Renal pelvis (tissue), 4 donors: ENCODE measurements around the gene MAP4K2. TPM values are rescaled to one million over a fixed set of nuclear protein-coding genes. Genes with fewer than 3 reads are reported as not detected.

Source experiments
- DNase-seq: peaks from one replicate; pipeline ENCODE4 v3.0.0-alpha.2; 2013
- polyA plus RNA-seq, 3 donors: library from polyadenylated mRNA; unstranded; fragments of 120-200 nt; gene quantifications; one replicate each; pipeline ENCODE4 v1.2.1, GENCODE V29; 2013; ENCODE audit not compliant: insufficient read length in 3 of 3

Gene MAP4K2
- polyA plus RNA-seq, 3 donors = 20.4 to 27.6 (median 23.0) TPM

DNA sequence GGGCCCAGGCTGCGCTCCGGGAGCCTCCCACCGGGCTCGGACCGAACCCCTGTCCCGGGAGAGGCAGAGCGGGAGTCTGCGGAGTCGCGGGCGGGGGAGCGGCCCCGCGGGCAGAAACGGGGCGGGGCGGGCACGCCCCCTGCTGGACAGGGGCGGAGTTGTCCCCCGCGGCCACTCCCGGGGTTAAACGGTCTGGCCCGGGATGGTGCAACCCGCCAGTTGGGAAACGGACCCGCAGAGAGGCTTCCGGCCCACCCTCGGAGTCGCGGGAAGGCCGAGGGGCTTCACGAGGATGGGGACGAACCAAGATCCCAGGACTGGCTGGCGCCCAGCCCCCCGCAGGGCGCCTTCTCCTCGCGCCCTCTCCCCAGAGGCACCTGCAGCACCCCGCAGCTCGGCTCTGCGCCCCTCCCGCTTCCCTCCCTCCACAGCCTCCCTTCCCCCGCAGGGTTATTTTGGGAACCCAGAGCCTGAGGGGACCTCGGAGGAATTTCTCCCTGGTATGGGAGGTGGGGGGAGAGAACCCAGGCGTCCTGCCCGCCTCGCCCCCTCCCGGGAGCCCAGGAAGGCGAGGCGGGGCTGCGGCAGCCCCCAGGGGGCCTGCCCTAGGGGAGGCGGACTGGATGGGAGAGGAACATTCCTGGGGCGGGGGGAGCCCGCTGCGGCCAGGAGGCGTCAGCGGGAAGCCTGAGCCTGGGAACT is 60.0 kb downstream of the MAP4K2 start:
- no peak for DNase-seq

DNA sequence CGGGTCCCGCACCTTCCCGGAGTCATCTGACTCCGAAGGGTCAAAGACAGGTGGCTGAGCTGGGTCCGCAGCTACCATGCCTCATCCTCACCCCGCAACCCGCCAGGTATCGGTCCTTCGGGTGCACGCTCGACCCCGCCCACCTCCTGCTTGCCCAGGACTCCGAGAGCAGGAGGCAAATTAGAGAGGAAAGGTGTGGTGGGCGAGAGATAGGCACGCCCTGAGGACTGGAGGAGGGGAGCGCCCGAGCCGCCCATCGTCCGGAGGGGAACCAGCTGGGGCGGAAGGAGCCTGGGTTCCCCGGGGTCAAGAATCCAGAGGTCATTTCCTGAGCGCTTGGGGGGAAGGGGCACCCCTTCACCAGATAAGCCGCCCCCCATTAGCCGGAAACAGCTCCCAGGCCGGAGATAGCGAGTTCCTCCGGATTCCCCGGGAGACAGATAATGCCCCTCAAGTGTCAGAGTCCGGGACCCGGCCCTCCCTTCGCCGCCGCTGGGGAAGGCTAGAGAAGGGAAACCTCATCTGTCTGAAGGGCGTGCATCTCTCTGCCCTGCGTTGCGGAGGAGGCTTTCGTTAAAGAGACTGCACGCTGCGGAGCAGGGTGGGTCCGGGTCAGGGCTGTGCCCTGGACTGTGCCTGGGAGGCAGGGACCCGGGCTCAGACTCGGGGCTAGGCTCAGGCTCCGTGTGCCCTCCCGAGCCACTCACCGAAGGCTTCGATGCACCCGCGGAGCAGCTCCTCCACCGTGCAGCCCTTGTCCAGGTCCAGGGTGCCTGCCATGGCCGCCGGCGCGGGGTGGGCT is 60.7 kb downstream of the MAP4K2 start:
- no peak for DNase-seq

DNA sequence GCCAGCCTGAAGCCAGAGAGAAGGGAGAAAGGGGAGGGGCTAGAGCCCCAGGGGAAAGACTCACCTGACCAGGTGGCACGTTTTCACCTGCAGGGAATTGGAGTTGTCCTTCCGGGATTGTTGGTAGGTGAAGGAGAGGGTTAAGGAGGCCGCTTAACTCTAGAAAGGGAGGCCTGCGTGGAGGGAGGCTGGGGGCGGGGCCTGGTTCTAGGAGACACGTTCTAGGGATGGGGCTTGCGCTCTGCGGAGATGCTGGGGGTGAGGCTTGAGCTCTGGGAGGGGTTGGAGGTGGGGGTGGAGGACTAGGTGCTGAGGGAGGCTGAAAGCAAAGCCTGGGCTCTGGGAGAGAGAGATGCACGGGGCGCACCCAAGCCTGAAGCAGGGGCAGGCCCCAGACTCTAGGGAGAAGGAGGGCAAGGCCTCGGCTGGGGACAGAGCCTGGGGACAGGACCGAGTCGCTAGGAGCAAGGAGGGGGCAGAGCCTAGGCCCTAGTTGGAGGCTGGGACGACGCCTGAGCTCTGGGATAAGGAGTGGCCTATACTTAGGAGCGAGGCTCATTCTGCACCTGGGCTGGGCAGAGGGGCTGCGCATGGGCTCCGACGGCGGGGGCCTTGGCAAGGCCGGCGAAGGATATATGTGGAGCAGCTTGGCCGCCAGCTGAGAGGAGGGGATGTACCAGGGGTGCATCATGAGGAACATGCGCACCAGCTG is 61.5 kb downstream of the MAP4K2 start:
- DNase-seq = no peak

DNA sequence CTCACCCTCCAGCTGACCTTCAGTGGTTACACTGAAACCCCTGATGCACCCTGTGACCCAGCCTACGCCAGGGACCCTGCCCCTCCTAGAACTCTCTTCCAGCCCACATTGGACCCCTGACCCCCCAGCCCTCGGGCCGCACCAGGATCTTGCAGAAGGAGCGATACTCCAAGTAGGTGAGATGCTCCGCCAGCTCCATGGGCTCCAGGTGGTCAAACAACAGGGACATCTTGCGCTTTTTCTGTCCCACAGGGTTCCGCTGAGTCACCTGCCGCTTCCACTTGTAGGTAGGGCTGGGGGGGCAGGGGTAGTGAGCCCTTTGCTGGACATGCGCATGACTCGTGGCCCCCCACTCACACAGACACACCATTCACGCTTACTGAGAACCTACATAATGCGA is 63.1 kb downstream of the MAP4K2 start:
- DNase-seq = no peak

DNA sequence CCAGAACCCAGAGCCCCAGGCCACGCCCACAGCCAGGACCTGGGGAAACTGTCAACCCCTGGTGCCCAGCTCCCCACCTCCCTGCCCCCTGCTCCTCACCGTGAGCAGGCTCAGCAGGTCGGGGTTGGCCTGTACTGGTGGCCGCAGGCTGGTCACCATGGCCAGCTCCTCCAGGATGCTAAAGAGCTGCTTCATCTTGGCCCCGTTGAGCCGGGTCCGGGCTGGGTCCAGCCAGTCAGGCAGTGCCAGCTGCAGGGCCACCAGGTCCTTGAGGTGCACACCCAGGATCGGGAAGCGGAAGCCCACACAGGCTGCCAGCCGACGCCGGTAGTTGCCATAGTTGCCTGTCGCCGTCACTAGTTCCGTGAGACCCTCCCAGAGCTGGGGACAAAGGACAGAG is 66.4 kb downstream of the MAP4K2 start:
- DNase-seq = no peak

DNA sequence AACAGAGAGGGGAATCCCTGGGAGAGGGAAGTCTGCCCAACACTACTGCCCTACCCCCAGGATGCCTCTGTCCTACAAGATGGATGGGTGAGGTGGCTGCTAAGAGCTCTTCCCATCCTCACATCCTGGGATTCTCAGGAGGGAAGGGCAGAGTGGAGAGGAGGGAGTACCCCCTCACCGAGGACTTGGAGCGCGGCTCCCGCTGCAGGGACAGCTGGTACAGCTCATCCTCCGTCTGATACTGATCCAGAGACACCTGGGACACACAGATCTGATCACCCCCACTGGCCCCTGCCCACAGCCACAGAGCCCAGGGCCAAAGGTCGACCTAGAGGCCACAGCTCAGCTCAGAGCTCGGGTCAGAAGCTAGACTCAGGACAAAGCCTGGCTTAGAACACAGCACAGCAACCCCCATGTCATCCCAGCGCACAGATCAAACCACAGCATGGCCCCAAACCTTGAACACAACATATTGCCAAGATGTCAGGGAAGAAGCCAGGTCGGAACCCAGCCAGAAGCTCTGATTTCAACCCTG is 67.2 kb downstream of the MAP4K2 start:
- no peak for DNase-seq

Other genes starting within 250 kb of the MAP4K2 start
- 10 to 100 TPM; 27.7 to 38.9 (median 30.9) TPM for gene SLC22A11, start 247.3 kb downstream of the MAP4K2 start, polyA plus RNA-seq
- 1 to 10 TPM; 3.1 to 5.7 (median 5.6) TPM for gene SLC22A12, start 212.0 kb downstream of the MAP4K2 start, polyA plus RNA-seq
- gene NRXN2, start 80.0 kb downstream of the MAP4K2 start, polyA plus RNA-seq = 10 to 100 TPM; 17.8 to 24.6 (median 23.0) TPM
- 1 to 10 TPM; 4.1 to 6.7 (median 5.4) TPM for gene RASGRP2, start 59.1 kb downstream of the MAP4K2 start, polyA plus RNA-seq
- 1 to 10 TPM; 2.2 to 2.4 (median 2.3) TPM for gene PYGM, start 43.2 kb downstream of the MAP4K2 start, polyA plus RNA-seq
- gene SF1, start 24.7 kb downstream of the MAP4K2 start, polyA plus RNA-seq = 100 to 1,000 TPM; 315 to 492 (median 440) TPM
- gene MEN1, start 7.3 kb upstream of the MAP4K2 start, polyA plus RNA-seq = 10 to 100 TPM; 44.7 to 49.1 (median 45.6) TPM
- gene CDC42BPG, start 41.4 kb upstream of the MAP4K2 start, polyA plus RNA-seq = 1 to 10 TPM; 6.0 to 8.1 (median 8.0) TPM
- gene EHD1, start 75.4 kb upstream of the MAP4K2 start, polyA plus RNA-seq = 10 to 100 TPM; 61.6 to 73.4 (median 68.3) TPM
- 10 to 100 TPM; 21.7 to 24.1 (median 23.3) TPM for gene ATG2A, start 114.0 kb upstream of the MAP4K2 start, polyA plus RNA-seq
- 10 to 100 TPM; 14.7 to 18.4 (median 17.7) TPM for gene PPP2R5B, start 121.5 kb upstream of the MAP4K2 start, polyA plus RNA-seq
- gene GPHA2, start 132.7 kb upstream of the MAP4K2 start, polyA plus RNA-seq = 1 to 10 TPM; 2.0 to 3.7 (median 2.1) TPM
- 1 to 10 TPM; 1.0 to 1.4 (median 1.3) TPM for gene MAJIN, start 168.9 kb upstream of the MAP4K2 start, polyA plus RNA-seq
- gene BATF2, start 193.8 kb upstream of the MAP4K2 start, polyA plus RNA-seq = 1 to 10 TPM; 3.1 to 3.2 (median 3.1) TPM
- gene ARL2, start 210.9 kb upstream of the MAP4K2 start, polyA plus RNA-seq = 10 to 100 TPM; 62.8 to 73.0 (median 71.0) TPM
- gene SNX15, start 224.2 kb upstream of the MAP4K2 start, polyA plus RNA-seq = 10 to 100 TPM; 31.7 to 32.7 (median 32.0) TPM
- gene SAC3D1, start 238.0 kb upstream of the MAP4K2 start, polyA plus RNA-seq = 10 to 100 TPM; 14.1 to 18.2 (median 14.6) TPM